ENCODE results near the gene DEPDC5. TPM values are rescaled to one million over a fixed set of nuclear protein-coding genes. Genes with fewer than 3 reads are reported as not detected.

DEPDC5 gene
- total RNA-seq, 1 donor, result 15.2 TPM

- Histone ChIP-seq H3K9me3 (ENCODE audit: low read depth, low read length) (no peaks in the 10 kb centered on the region), H4K20me1 (ENCODE audit: insufficient read depth, low read length) (no peaks in the 10 kb centered on the region), H3K36me3 (ENCODE audit: insufficient read depth, low read length) (peaks cover 14% of the 10 kb centered on the region), H3K27me3 (ENCODE audit: insufficient read depth, low read length) (no peaks in the 10 kb centered on the region), H3K4me2 (ENCODE audit: insufficient read depth, low read length) (no peak overlapping the region), H3K4me1 (ENCODE audit: insufficient read depth, low read length) (no peaks in the 10 kb centered on the region), H2AFZ (ENCODE audit: low read length) (no peak overlapping the region), H3K4me3 (ENCODE audit: insufficient read depth, low read length) (no peak overlapping the region), H3K27ac (ENCODE audit: low read depth, low read length) (no peak overlapping the region), H3K79me2 (ENCODE audit: insufficient read depth, low read length) (no peaks in the 10 kb centered on the region)
- DNase-seq (ENCODE audit: insufficient read length, low spot score, missing footprints), result no peak
- no peak for TF ChIP-seq CTCF (IDR thresholded peaks at IDR 0.05; ENCODE audit: extremely low read depth, low read depth, low read length)
These were observed 142.7 kb downstream of the DEPDC5 start for GRCh38 chr22:31896472-31896871.

- no peak overlapping the region for H3K4me2 ChIP-seq (ENCODE audit: insufficient read depth, low read length)
- no peaks in the 10 kb centered on the region for H3K9me3 ChIP-seq (ENCODE audit: low read depth, low read length)
- peak overlapping the region; percentile 2 for H3K27ac ChIP-seq (ENCODE audit: low read depth, low read length)
- H2AFZ ChIP-seq (ENCODE audit: low read length), result no peak overlapping the region
- no peak overlapping the region for H3K4me3 ChIP-seq (ENCODE audit: insufficient read depth, low read length)
- no peaks in the 10 kb centered on the region for H4K20me1 ChIP-seq (ENCODE audit: insufficient read depth, low read length)
- peaks cover 15% of the 10 kb centered on the region for H3K36me3 ChIP-seq (ENCODE audit: insufficient read depth, low read length)
- H3K4me1 ChIP-seq (ENCODE audit: insufficient read depth, low read length), result no peaks in the 10 kb centered on the region
- no peaks in the 10 kb centered on the region for H3K79me2 ChIP-seq (ENCODE audit: insufficient read depth, low read length)
- no peaks in the 10 kb centered on the region for H3K27me3 ChIP-seq (ENCODE audit: insufficient read depth, low read length)
- no peak for TF ChIP-seq CTCF (IDR thresholded peaks at IDR 0.05; ENCODE audit: extremely low read depth, low read depth, low read length)
- peak; percentile 54 for DNase-seq (ENCODE audit: insufficient read length, low spot score, missing footprints)
These were observed 144.3 kb downstream of the DEPDC5 start for GRCh38 chr22:31897842-31898805.

- H3K4me3 ChIP-seq (ENCODE audit: insufficient read depth, low read length), result no peak overlapping the region
- H2AFZ ChIP-seq (ENCODE audit: low read length), result no peak overlapping the region
- H3K4me1 ChIP-seq (ENCODE audit: insufficient read depth, low read length), result no peaks in the 10 kb centered on the region
- no peak overlapping the region for H3K4me2 ChIP-seq (ENCODE audit: insufficient read depth, low read length)
- no peaks in the 10 kb centered on the region for H3K27me3 ChIP-seq (ENCODE audit: insufficient read depth, low read length)
- H3K79me2 ChIP-seq (ENCODE audit: insufficient read depth, low read length), result no peaks in the 10 kb centered on the region
- no peaks in the 10 kb centered on the region for H3K9me3 ChIP-seq (ENCODE audit: low read depth, low read length)
- no peaks in the 10 kb centered on the region for H4K20me1 ChIP-seq (ENCODE audit: insufficient read depth, low read length)
- H3K27ac ChIP-seq (ENCODE audit: low read depth, low read length), result no peak overlapping the region
- no peak for TF ChIP-seq CTCF (IDR thresholded peaks at IDR 0.05; ENCODE audit: extremely low read depth, low read depth, low read length)
- H3K36me3 ChIP-seq (ENCODE audit: insufficient read depth, low read length), result peaks cover 8% of the 10 kb centered on the region
- DNase-seq (ENCODE audit: insufficient read length, low spot score, missing footprints), result no peak
These were observed 145.1 kb downstream of the DEPDC5 start for GRCh38 chr22:31898926-31899325.

- no peak overlapping the region for H2AFZ ChIP-seq (ENCODE audit: low read length)
- H3K4me2 ChIP-seq (ENCODE audit: insufficient read depth, low read length), result no peak overlapping the region
- H4K20me1 ChIP-seq (ENCODE audit: insufficient read depth, low read length), result no peaks in the 10 kb centered on the region
- no peak overlapping the region for H3K4me3 ChIP-seq (ENCODE audit: insufficient read depth, low read length)
- peaks cover 8% of the 10 kb centered on the region for H3K36me3 ChIP-seq (ENCODE audit: insufficient read depth, low read length)
- no peak overlapping the region for H3K27ac ChIP-seq (ENCODE audit: low read depth, low read length)
- DNase-seq (ENCODE audit: insufficient read length, low spot score, missing footprints), result no peak
- H3K4me1 ChIP-seq (ENCODE audit: insufficient read depth, low read length), result no peaks in the 10 kb centered on the region
- H3K9me3 ChIP-seq (ENCODE audit: low read depth, low read length), result no peaks in the 10 kb centered on the region
- H3K27me3 ChIP-seq (ENCODE audit: insufficient read depth, low read length), result no peaks in the 10 kb centered on the region
- no peaks in the 10 kb centered on the region for H3K79me2 ChIP-seq (ENCODE audit: insufficient read depth, low read length)
- no peak for TF ChIP-seq CTCF (IDR thresholded peaks at IDR 0.05; ENCODE audit: extremely low read depth, low read depth, low read length)
These were observed 145.8 kb downstream of the DEPDC5 start for GRCh38 chr22:31899669-31900068.

Data from osteoblast (primary cell).